Fibroblast of lung (primary cell): ENCODE measurements around the gene CALU.

ENCODE experiments used
- EZH2 ChIP-seq: IDR thresholded peaks from 2 replicates; pipeline ENCODE4 v1.5.1; 2012; ENCODE audit warnings: low read length, control low read depth, mild to moderate bottlenecking; ENCODE audit errors: missing control alignments
- TF ChIP-seq, protein P1 (sequence below), 2 donors: IDR thresholded peaks in 1 of 2; conservative IDR thresholded peaks in 1 of 2; 1 replicate in 1 of 2; 2 replicates in 1 of 2; pipeline ENCODE4 v1.5.1; 2011 to 2012; ENCODE audit warnings: low read length in 2 of 2, control low read depth in 1 of 2, inconsistent platforms in 1 of 2, low read depth in 1 of 2, mild to moderate bottlenecking in 1 of 2

GRCh38 chr7:128774921-128775320 is 35.8 kb downstream of the CALU start:
- TF ChIP-seq, protein P1, sequence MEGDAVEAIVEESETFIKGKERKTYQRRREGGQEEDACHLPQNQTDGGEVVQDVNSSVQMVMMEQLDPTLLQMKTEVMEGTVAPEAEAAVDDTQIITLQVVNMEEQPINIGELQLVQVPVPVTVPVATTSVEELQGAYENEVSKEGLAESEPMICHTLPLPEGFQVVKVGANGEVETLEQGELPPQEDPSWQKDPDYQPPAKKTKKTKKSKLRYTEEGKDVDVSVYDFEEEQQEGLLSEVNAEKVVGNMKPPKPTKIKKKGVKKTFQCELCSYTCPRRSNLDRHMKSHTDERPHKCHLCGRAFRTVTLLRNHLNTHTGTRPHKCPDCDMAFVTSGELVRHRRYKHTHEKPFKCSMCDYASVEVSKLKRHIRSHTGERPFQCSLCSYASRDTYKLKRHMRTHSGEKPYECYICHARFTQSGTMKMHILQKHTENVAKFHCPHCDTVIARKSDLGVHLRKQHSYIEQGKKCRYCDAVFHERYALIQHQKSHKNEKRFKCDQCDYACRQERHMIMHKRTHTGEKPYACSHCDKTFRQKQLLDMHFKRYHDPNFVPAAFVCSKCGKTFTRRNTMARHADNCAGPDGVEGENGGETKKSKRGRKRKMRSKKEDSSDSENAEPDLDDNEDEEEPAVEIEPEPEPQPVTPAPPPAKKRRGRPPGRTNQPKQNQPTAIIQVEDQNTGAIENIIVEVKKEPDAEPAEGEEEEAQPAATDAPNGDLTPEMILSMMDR (conservative IDR thresholded peaks at IDR 0.05 in 1 of 2, IDR thresholded peaks at IDR 0.05 in 1 of 2; ENCODE audit: low read depth in 1 of 2, low read length in 2 of 2), result no peak
- no peak for TF ChIP-seq EZH2
